Measurements from ENCODE around the gene MFF. TPM values are rescaled to one million over a fixed set of nuclear protein-coding genes. Genes with fewer than 3 reads are reported as not detected.
"Not testable (repeated sequence)": the region's sequence is repeated elsewhere in the genome, so short reads cannot be mapped to it uniquely, and the experiment has no call there.

Gene MFF
- total RNA-seq, 1 donor from 2014 or later: 53.0 TPM

- Histone ChIP-seq H3K4me1 (no peaks in the 10 kb centered on the region), H3K27ac (no peak overlapping the region), H3K4me3 (no peak overlapping the region), H3K27me3 (ENCODE audit: low read depth) (no peaks in the 10 kb centered on the region), H3K9me3 (no peaks in the 10 kb centered on the region), H3K36me3 (peaks cover 48% of the 10 kb centered on the region)
- no peak for TF ChIP-seq CTCF (IDR thresholded peaks at IDR 0.05)
- DNase-seq (no peak), ATAC-seq (no peak)
- intact Hi-C loops (cut with DNase I): no loop called here
These were observed 35.3 kb downstream of the MFF start for GRCh38 chr2:227360351-227360750.

- peaks cover 12% of the 10 kb centered on the region for H3K4me1 ChIP-seq
- H3K27ac ChIP-seq: no peak overlapping the region
- intact Hi-C loops (cut with DNase I): no loop called here
- peak; percentile 21 for TF ChIP-seq CTCF (IDR thresholded peaks at IDR 0.05)
- H3K4me3 ChIP-seq: no peak overlapping the region
- H3K27me3 ChIP-seq (ENCODE audit: low read depth): no peaks in the 10 kb centered on the region
- ATAC-seq: no peak
- no peaks in the 10 kb centered on the region for H3K9me3 ChIP-seq
- DNase-seq: no peak
- H3K36me3 ChIP-seq: peaks cover 14% of the 10 kb centered on the region
These were observed 38.7 kb downstream of the MFF start for GRCh38 chr2:227363756-227364155.

GRCh38 chr2:227364585-227365263, 39.7 kb downstream of the MFF start:
- DNase-seq; H3K9me3 ChIP-seq; H3K27ac ChIP-seq; intact Hi-C loops (cut with DNase I); H3K27me3 ChIP-seq (ENCODE audit: low read depth); ATAC-seq; H3K36me3 ChIP-seq; H3K4me3 ChIP-seq: not testable (repeated sequence)
- H3K4me1 ChIP-seq: peaks cover 12% of the 10 kb centered on the region

GRCh38 chr2:227365833-227366232, 40.8 kb downstream of the MFF start:
- Histone ChIP-seq H3K4me1 (peaks cover 12% of the 10 kb centered on the region), H3K36me3 (no peaks in the 10 kb centered on the region), H3K4me3 (no peak overlapping the region), H3K27ac (no peak overlapping the region), H3K9me3 (no peaks in the 10 kb centered on the region), H3K27me3 (ENCODE audit: low read depth) (no peaks in the 10 kb centered on the region)
- intact Hi-C loops (cut with DNase I): no loop called here
- TF ChIP-seq CTCF (IDR thresholded peaks at IDR 0.05): no peak
- no peak for DNase-seq
- ATAC-seq: no peak

- Histone ChIP-seq H3K4me1 (peaks cover 12% of the 10 kb centered on the region), H3K36me3 (no peaks in the 10 kb centered on the region), H3K27ac (no peak overlapping the region), H3K9me3 (no peaks in the 10 kb centered on the region), H3K4me3 (no peak overlapping the region), H3K27me3 (ENCODE audit: low read depth) (no peaks in the 10 kb centered on the region)
- ATAC-seq (peak; percentile 52 to 64), DNase-seq (no peak)
- TF ChIP-seq CTCF (IDR thresholded peaks at IDR 0.05): no peak
- intact Hi-C loops (cut with DNase I): no loop called here
These were observed 41.8 kb downstream of the MFF start for GRCh38 chr2:227366769-227367426.

GRCh38 chr2:227367427-227367795, 42.4 kb downstream of the MFF start:
- Histone ChIP-seq H3K27me3 (ENCODE audit: low read depth) (no peaks in the 10 kb centered on the region), H3K4me3 (no peak overlapping the region), H3K36me3 (no peaks in the 10 kb centered on the region), H3K27ac (no peak overlapping the region), H3K4me1 (peaks cover 12% of the 10 kb centered on the region), H3K9me3 (no peaks in the 10 kb centered on the region)
- ATAC-seq (no peak), DNase-seq (no peak)
- intact Hi-C loops (cut with DNase I): no loop called here
- TF ChIP-seq CTCF (IDR thresholded peaks at IDR 0.05): no peak
